ENCODE data around the gene CACNB4. TPM values are rescaled to one million over a fixed set of nuclear protein-coding genes. Genes with fewer than 3 reads are reported as not detected.
"Not testable (repeated sequence)": the region's sequence is repeated elsewhere in the genome, so short reads cannot be mapped to it uniquely, and the experiment has no call there.

CACNB4 gene
- total RNA-seq (2014; rRNA removed), result 0.11 and 0.32 TPM in 2 replicates
- polyA plus RNA-seq (2012), result 0.33 TPM

DNA sequence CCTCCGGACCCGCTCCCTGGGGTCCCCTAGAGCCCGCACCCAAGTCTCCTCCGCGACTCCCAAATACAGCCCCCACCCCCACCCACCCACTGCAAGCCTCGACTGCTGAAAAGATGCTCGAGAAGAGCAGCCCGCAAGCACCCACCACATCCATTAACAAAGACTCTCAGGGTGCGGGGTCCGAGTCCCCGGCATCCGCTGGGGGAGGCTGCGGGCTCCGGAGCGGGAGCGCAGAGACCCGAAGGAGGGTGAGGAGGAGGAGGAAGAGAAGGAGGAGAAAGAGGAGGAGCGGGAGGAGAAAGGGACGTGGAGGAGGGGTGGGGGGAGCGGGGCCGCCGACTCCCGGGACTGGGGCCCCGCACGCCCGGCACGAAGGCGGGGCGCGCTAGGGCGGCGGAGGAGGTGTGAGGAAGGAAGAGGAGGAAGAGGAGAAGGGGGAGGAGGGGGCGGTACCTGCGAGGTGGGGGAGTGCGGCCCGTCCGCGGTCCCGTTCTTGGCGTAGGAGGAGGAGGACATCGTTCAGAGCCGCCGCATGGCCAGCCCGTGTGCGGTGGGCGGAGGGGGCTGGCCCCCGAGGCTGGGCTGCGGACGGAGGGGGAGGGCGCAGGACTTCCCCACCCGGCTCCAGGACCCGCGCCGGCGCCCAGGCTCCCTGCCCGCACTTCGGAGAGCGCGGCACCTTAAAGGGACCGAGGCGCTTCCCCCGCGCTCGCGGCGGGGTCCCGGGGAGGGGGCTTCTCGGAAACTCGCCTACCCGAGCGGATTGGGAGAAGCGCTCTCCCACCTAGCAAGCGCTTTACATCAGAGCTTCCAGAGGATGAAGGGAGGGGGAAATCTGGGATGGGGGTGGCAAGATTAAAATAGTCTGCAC, at the start of gene CACNB4:
TSS of gene CACNB4 (minus strand) at position 549 of the 871 bp plus-strand sequence.
- no peak for DNase-seq (ENCODE audit: low read depth)

DNA sequence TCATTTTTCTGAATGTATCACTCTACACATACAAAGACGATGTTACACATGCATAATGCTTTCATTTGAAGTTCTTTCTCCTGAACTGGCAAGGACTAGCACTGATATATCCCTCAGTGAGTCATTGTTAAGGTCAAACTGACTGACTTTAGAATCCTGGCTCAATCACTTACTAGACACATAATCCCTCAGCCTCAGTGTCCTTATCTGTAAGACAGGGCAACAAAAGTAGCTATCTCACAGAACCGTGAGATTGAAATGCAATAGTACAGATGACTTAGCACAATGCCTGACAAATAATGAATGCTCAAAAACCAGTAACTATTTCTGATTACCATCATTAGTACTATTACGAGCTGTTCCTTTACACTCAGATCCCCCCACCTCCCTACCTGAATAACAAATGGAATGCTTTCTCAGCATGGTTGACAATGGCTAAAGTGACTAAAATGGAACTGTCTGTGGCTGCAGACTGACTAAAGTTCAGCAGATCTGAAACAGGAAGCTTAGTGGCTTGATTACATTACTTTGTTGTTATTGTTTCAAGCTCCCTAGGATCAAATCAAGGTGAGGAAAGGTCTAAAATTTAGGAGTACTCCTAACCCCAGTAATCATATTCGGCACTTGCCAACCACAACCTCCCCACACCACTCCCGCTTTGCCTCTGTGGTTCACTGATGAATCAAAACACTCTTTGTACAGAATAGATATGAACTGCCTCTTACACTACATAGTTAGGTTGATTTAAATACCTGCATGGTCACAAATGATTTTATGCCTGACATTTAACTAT, 35.8 kb upstream of the CACNB4 start:
- DNase-seq (ENCODE audit: low read depth), result peak; percentile 34

GRCh38 chr2:152132306-152132705, 33.5 kb upstream of the CACNB4 start:
- DNase-seq (ENCODE audit: low read depth), result no peak

GRCh38 chr2:152127628-152128027, 28.8 kb upstream of the CACNB4 start:
- DNase-seq (ENCODE audit: low read depth), result no peak

- peak; percentile 5 for DNase-seq (ENCODE audit: low read depth)
Measured at GRCh38 chr2:152126664-152127063, 27.8 kb upstream of the CACNB4 start.

GRCh38 chr2:152122161-152122560, 23.3 kb upstream of the CACNB4 start:
- no peak for DNase-seq (ENCODE audit: low read depth)

GRCh38 chr2:152120430-152120829, 21.6 kb upstream of the CACNB4 start:
- no peak for DNase-seq (ENCODE audit: low read depth)

DNA sequence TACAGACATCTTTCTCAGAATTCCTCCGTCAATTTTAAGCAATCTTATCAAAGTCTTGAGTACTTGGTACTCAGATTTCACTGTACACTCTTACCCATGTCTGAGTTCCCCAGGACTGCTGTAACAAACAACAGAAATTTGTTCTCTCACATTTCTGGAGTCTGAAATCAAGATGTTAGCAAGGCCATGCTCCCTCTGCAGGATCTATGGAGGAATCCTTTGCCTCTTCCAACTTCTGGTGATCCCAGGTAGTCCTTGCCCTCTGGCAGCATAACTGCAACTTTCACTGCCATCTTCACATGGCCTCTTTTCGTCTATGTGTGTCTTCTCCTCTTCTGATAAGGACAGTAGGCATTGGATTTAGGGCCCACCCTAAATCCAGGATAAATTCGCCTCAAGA, 17.1 kb upstream of the CACNB4 start:
- no peak for DNase-seq (ENCODE audit: low read depth)

- DNase-seq (ENCODE audit: low read depth), result no peak
Measured at GRCh38 chr2:152114366-152114765, 15.5 kb upstream of the CACNB4 start.

DNA sequence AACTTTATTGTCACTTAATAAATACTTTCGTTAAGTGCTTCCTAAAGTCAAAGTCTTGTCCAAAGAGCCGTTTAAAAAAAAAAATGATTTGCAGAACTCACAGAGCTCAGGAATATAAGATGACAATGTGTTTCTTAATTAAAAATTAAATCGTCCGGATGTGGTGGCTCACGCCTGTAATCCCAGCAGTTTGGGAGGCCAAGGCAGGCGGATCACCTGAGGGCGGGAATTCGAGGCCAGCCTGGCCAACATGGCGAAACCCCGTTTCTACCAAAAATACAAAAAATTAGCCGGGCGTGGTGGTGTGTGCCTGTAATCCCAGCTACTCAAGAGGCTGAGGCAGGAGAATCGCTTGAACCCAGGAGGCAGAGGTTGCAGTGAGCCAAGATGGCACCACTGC, 8.3 kb upstream of the CACNB4 start:
- not testable (repeated sequence) for DNase-seq (ENCODE audit: low read depth)

DNA sequence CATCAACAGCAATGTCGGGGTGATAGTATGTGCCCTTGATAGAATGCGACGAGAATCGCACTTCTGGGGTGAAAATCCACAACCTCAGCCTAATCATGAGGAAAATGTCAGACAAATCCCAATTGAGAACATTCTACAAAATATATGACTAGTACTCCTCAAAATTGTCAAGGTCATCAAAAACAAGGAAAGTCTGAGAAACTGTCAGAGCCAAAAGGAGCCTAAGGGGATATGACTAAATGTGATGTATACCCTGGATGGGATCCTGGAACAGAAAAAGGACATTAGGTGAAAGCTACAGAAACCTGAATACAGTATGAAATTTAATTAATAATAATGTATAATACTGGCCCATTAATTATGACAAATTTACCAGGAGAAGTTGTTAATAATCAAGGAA, 7.6 kb upstream of the CACNB4 start:
- DNase-seq (ENCODE audit: low read depth), result no peak

DNA sequence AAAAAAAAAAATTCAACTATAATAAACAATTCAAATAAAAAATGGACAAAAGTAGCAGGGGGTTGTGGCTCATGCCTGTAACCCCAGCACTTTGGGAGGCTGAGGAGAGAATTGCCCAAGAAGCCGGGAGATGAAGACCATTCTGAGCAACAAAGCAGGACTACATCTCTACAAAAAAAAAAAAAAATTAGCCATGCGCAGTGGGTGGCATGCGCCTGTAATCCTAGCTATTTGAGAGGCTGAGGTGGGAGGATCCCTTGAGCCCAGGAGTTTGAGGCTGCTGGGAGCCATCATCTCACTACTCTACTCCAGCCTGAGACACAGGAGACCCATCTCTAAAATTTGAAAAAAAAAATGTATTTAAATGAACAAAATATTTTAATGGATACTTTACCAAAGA, 4.4 kb upstream of the CACNB4 start:
- DNase-seq (ENCODE audit: low read depth), result no peak

- DNase-seq (ENCODE audit: low read depth), result no peak
Measured at GRCh38 chr2:152100961-152101360, 2.1 kb upstream of the CACNB4 start.

- peak; percentile 29 for DNase-seq (ENCODE audit: low read depth)
Measured at GRCh38 chr2:152099367-152100050, 665 bp upstream of the CACNB4 start.

- DNase-seq (ENCODE audit: low read depth), result no peak
Measured at GRCh38 chr2:152097801-152098495, 896 bp downstream of the CACNB4 start.

- peak; percentile 47 for DNase-seq (ENCODE audit: low read depth)
Measured at GRCh38 chr2:152097290-152097800, 1.5 kb downstream of the CACNB4 start.

DNA sequence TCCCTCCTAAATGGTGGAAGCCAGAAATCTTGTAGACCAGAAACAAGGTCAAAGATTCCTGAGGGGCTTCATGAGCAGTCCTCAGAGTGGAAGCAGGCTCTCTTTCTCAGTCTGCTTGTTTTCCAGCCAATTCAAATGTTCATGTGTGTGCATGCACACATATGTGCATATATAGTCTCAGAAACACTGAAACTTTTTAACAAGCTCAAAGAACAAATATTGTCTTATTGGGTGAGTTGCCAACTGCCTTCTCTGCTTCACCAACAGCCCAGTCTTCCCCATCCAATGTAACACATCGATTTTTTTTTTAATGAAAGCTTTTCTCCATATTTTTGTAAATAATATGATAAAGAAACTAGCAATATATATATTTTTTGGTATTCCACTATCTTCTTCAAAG, 3.7 kb downstream of the CACNB4 start:
- DNase-seq (ENCODE audit: low read depth), result no peak

- no peak for DNase-seq (ENCODE audit: low read depth)
Measured at GRCh38 chr2:152094014-152094413, 4.8 kb downstream of the CACNB4 start.

DNA sequence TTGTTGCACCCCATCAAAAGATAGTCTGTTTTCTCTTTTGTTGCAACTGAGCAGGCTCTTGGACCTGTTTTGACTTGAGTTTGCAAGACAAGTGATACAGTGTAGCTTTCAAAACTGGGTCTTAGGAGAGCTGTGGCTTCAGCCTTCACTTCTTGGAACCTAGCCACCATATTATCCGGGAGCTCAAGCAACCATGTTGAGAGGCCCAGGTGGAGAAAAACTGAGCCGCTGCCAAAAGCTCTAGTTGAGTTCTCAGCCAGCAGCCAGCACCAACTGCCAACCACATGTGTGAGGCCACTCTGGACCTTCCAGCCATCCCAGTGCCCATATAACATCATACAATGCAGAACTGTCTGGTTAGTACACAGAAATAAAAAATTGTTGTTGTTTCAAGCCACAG, 5.4 kb downstream of the CACNB4 start:
- no peak for DNase-seq (ENCODE audit: low read depth)

DNA sequence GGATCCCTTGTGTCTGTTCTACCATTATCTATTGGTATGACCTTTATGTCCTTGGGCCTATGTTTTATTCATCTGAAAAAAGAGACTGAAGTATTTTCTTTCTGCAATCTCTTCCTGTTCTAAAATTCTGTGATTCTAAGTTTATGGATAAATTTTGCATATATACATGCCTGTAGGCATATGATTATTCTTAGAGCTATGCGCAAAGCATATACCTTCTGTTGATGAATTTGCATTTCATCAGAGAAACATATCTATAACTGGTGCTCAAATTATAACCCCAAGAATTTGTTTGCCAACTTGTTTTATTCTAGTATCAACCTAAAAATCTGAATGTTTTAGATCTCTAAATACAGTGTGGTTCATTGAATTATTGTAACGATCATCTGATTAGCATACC, 6.7 kb downstream of the CACNB4 start:
- no peak for DNase-seq (ENCODE audit: low read depth)

DNA sequence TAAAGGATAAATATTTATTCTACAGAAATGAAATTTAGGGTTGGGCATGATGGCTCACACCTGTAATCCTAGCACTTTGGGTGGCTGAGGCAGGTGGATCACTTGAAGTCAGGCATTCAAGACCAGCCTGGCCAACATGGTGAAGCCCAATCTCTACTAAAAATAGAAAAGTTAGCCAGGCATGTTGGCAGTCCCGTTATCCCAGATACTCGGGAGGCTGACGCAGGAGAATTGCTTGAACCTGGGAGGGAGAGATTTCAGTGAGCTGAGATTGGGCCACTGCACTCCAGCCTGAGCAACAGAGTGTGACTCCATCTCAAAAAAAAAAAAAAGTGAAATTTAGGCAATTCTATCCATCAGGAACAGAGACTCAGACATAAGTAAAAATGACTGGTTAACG, 8.1 kb downstream of the CACNB4 start:
- DNase-seq (ENCODE audit: low read depth), result not testable (repeated sequence)
